ENCODE data around the gene GMFB. TPM values are rescaled to one million over a fixed set of nuclear protein-coding genes. Genes with fewer than 3 reads are reported as not detected.
"Not testable (repeated sequence)": the region's sequence is repeated elsewhere in the genome, so short reads cannot be mapped to it uniquely, and the experiment has no call there.

Gene GMFB
- total and polyA plus RNA-seq, 2 experiments from 2014 or later, result 76.8 to 110 TPM

- in situ Hi-C loops (cut with MboI), result no loop called here
- WGBS, 2 experiments (ENCODE audit: low coverage in 1 of 2, low lambda C conversion rate in 2 of 2, missing lambda C conversion rate in 2 of 2), result 85 to 86% methylated on average over 7 to 8 of the region's 8 CpGs
- 0 out of 2 replicates have a peak overlapping the region, but pooled peaks have one; percentile 25 for H3K9ac ChIP-seq
Observed at GRCh38 chr14:54447231-54447692, 41.5 kb downstream of the GMFB start.

GRCh38 chr14:54446161-54446693, 42.6 kb downstream of the GMFB start:
- Histone ChIP-seq H3K4me3 (no peak overlapping the region), H3F3A (ENCODE audit: insufficient read depth) (peaks cover 27% of the 10 kb centered on the region), H3K79me2 (ENCODE audit: insufficient read depth) (no peaks in the 10 kb centered on the region), H3K9me2 (ENCODE audit: insufficient read depth) (no peaks in the 10 kb centered on the region), H3K9ac (no peak overlapping the region), H3K4me2 (ENCODE audit: unreplicated experiment) (no peak overlapping the region), H4K20me1 (ENCODE audit: insufficient read depth) (no peaks in the 10 kb centered on the region), H3K4me1 (ENCODE audit: insufficient read depth) (peaks cover 41% of the 10 kb centered on the region), H3K27ac (peak overlapping the region; percentile 66; the same call in 1 of the 2 replicates), H2AFZ (no peak overlapping the region), H3K9me3 (ENCODE audit: low read depth) (no peaks in the 10 kb centered on the region), H3K36me3 (ENCODE audit: low read depth) (no peaks in the 10 kb centered on the region), H3K27me3 (replicated peaks; ENCODE audit: insufficient read depth) (no peaks in the 10 kb centered on the region)
- WGBS, 2 experiments (ENCODE audit: low coverage in 1 of 2, low lambda C conversion rate in 2 of 2, missing lambda C conversion rate in 2 of 2), result 64 to 71% methylated on average over 5 of the region's 5 CpGs
- TF ChIP-seq EZH2phosphoT487 (IDR thresholded peaks at IDR 0.05; ENCODE audit: insufficient read depth, low read depth) (no peak), EZH2 (IDR thresholded peaks at IDR 0.05; ENCODE audit: insufficient read depth, poor library complexity, severe bottlenecking) (no peak)
- DNase-seq, result no peak
- in situ Hi-C loops (cut with MboI), result no loop called here

More at GRCh38 chr14:54447231-54447692, 41.5 kb downstream of the GMFB start:
- Histone ChIP-seq H4K20me1 (ENCODE audit: insufficient read depth) (no peaks in the 10 kb centered on the region), H3K4me2 (ENCODE audit: unreplicated experiment) (peak overlapping the region; percentile 11), H3F3A (ENCODE audit: insufficient read depth) (peaks cover 27% of the 10 kb centered on the region), H3K36me3 (ENCODE audit: low read depth) (no peaks in the 10 kb centered on the region), H3K4me1 (ENCODE audit: insufficient read depth) (peaks cover 41% of the 10 kb centered on the region), H3K4me3 (no peak overlapping the region), H3K79me2 (ENCODE audit: insufficient read depth) (no peaks in the 10 kb centered on the region), H3K9me3 (ENCODE audit: low read depth) (no peaks in the 10 kb centered on the region), H3K27me3 (replicated peaks; ENCODE audit: insufficient read depth) (no peaks in the 10 kb centered on the region), H3K9me2 (ENCODE audit: insufficient read depth) (no peaks in the 10 kb centered on the region), H2AFZ (no peak overlapping the region), H3K27ac (peak overlapping the region; percentile 66)
- TF ChIP-seq EZH2 (IDR thresholded peaks at IDR 0.05; ENCODE audit: insufficient read depth, poor library complexity, severe bottlenecking) (no peak), EZH2phosphoT487 (IDR thresholded peaks at IDR 0.05; ENCODE audit: insufficient read depth, low read depth) (no peak)
- peak; percentile 86 for DNase-seq

GRCh38 chr14:54444681-54445080, 44.1 kb downstream of the GMFB start:
- Histone ChIP-seq H3K9me2 (ENCODE audit: insufficient read depth) (no peaks in the 10 kb centered on the region), H3K4me1 (ENCODE audit: insufficient read depth) (peaks cover 33% of the 10 kb centered on the region), H3K4me2 (ENCODE audit: unreplicated experiment) (peak overlapping the region; percentile 52), H2AFZ (peak overlapping the region; percentile 64), H3K9ac (no peak overlapping the region), H3K4me3 (peak overlapping the region; percentile 35; the same call in 1 of the 2 replicates), H3K36me3 (ENCODE audit: low read depth) (no peaks in the 10 kb centered on the region), H3F3A (ENCODE audit: insufficient read depth) (peaks cover 25% of the 10 kb centered on the region), H3K27ac (0 out of 2 replicates have a peak overlapping the region, but pooled peaks have one; percentile 16), H4K20me1 (ENCODE audit: insufficient read depth) (no peaks in the 10 kb centered on the region), H3K79me2 (ENCODE audit: insufficient read depth) (peaks cover 10% of the 10 kb centered on the region), H3K27me3 (replicated peaks; ENCODE audit: insufficient read depth) (no peaks in the 10 kb centered on the region), H3K9me3 (ENCODE audit: low read depth) (no peaks in the 10 kb centered on the region)
- 12 to 19% methylated on average over 7 of the region's 7 CpGs for WGBS, 2 experiments (ENCODE audit: low coverage in 1 of 2, low lambda C conversion rate in 2 of 2, missing lambda C conversion rate in 2 of 2)
- peak; percentile 67 for DNase-seq
- TF ChIP-seq EZH2phosphoT487 (IDR thresholded peaks at IDR 0.05; ENCODE audit: insufficient read depth, low read depth) (no peak), EZH2 (IDR thresholded peaks at IDR 0.05; ENCODE audit: insufficient read depth, poor library complexity, severe bottlenecking) (no peak)
- in situ Hi-C loops (cut with MboI), result no loop called here

- Histone ChIP-seq H3F3A (ENCODE audit: insufficient read depth) (peaks cover 23% of the 10 kb centered on the region), H3K36me3 (ENCODE audit: low read depth) (no peaks in the 10 kb centered on the region), H3K27ac (no peak overlapping the region), H3K4me3 (no peak overlapping the region), H3K27me3 (replicated peaks; ENCODE audit: insufficient read depth) (no peaks in the 10 kb centered on the region), H3K9me2 (ENCODE audit: insufficient read depth) (no peaks in the 10 kb centered on the region), H3K4me1 (ENCODE audit: insufficient read depth) (peaks cover 36% of the 10 kb centered on the region), H2AFZ (peak overlapping the region; percentile 64), H3K9me3 (ENCODE audit: low read depth) (no peaks in the 10 kb centered on the region), H4K20me1 (ENCODE audit: insufficient read depth) (no peaks in the 10 kb centered on the region), H3K9ac (no peak overlapping the region), H3K4me2 (ENCODE audit: unreplicated experiment) (peak overlapping the region; percentile 52), H3K79me2 (ENCODE audit: insufficient read depth) (peaks cover 17% of the 10 kb centered on the region)
- TF ChIP-seq EZH2phosphoT487 (IDR thresholded peaks at IDR 0.05; ENCODE audit: insufficient read depth, low read depth) (no peak), EZH2 (IDR thresholded peaks at IDR 0.05; ENCODE audit: insufficient read depth, poor library complexity, severe bottlenecking) (no peak)
- in situ Hi-C loops (cut with MboI), result no loop called here
- WGBS, 2 experiments (ENCODE audit: low coverage in 1 of 2, low lambda C conversion rate in 2 of 2, missing lambda C conversion rate in 2 of 2), result 41% methylated on average over 18 of the region's 18 CpGs
- DNase-seq, result peak; percentile 28
Observed at GRCh38 chr14:54443981-54444380, 44.8 kb downstream of the GMFB start.

- Histone ChIP-seq H3K4me1 (ENCODE audit: insufficient read depth) (peaks cover 42% of the 10 kb centered on the region), H3F3A (ENCODE audit: insufficient read depth) (peaks cover 23% of the 10 kb centered on the region), H3K79me2 (ENCODE audit: insufficient read depth) (peaks cover 28% of the 10 kb centered on the region)
- H3K4me3 ChIP-seq; in situ Hi-C loops (cut with MboI); DNase-seq; H3K9me3 ChIP-seq (ENCODE audit: low read depth); H3K27me3 ChIP-seq (replicated peaks; ENCODE audit: insufficient read depth); H3K4me2 ChIP-seq (ENCODE audit: unreplicated experiment); H3K9ac ChIP-seq; H3K9me2 ChIP-seq (ENCODE audit: insufficient read depth); H3K36me3 ChIP-seq (ENCODE audit: low read depth); H4K20me1 ChIP-seq (ENCODE audit: insufficient read depth); H2AFZ ChIP-seq; H3K27ac ChIP-seq: not testable (repeated sequence)
- 95 to 100% methylated on average over 7 to 23 of the region's 23 CpGs for WGBS, 2 experiments (ENCODE audit: low coverage in 1 of 2, low lambda C conversion rate in 2 of 2, missing lambda C conversion rate in 2 of 2)
Observed at GRCh38 chr14:54442961-54443360, 45.8 kb downstream of the GMFB start.
